CD14-positive monocyte (primary cell): ENCODE results near the gene MSI1. TPM values are rescaled to one million over a fixed set of nuclear protein-coding genes. Genes with fewer than 3 reads are reported as not detected.

ENCODE experiments used
- DNase-seq, 3 donors: peaks; one replicate each; pipeline ENCODE4 v3.0.0-alpha.2; 2011 to 2022
- H2AFZ ChIP-seq: 2 replicates; pipeline ENCODE4 v1.6.0; 2012; ENCODE audit warnings: mild to moderate bottlenecking, low read depth, low read length, inconsistent platforms; ENCODE audit not compliant: insufficient read depth, poor library complexity, severe bottlenecking
- H3K27ac ChIP-seq, 2 donors: 1 replicate in 1 of 2; 2 replicates in 1 of 2; pipeline ENCODE4 v1.5.1; 2012 to 2013; ENCODE audit warnings: low read length in 2 of 2, control low read depth in 1 of 2, inconsistent platforms in 1 of 2, low read depth in 1 of 2, mild to moderate bottlenecking in 1 of 2
- H3K27me3 ChIP-seq, 2 donors: one replicate each; pipeline versions ENCODE4 v1.6.0 to v1.6.1; 2011 to 2013; ENCODE audit warnings: low read length in 2 of 2; ENCODE audit not compliant: control insufficient read depth in 2 of 2, insufficient read depth in 2 of 2
- H3K36me3 ChIP-seq, 2 donors: replicated peaks in 1 of 2; 1 replicate in 1 of 2; 2 replicates in 1 of 2; pipeline versions ENCODE4 v1.5.1 to v1.6.1; 2012 to 2013; ENCODE audit warnings: low read length in 2 of 2, control low read depth in 1 of 2, inconsistent platforms in 1 of 2, mild to moderate bottlenecking in 1 of 2; ENCODE audit not compliant: insufficient read depth in 2 of 2, control insufficient read depth in 1 of 2
- H3K4me1 ChIP-seq, 2 donors: 1 replicate in 1 of 2; 2 replicates in 1 of 2; pipeline versions ENCODE4 v1.5.1 to v1.6.1; 2012 to 2013; ENCODE audit warnings: low read length in 2 of 2, control low read depth in 1 of 2, inconsistent platforms in 1 of 2, mild to moderate bottlenecking in 1 of 2, moderate library complexity in 1 of 2; ENCODE audit not compliant: insufficient read depth in 2 of 2, control insufficient read depth in 1 of 2
- H3K4me2 ChIP-seq: replicated peaks from 2 replicates; pipeline ENCODE3; 2012; ENCODE audit warnings: low read length, moderate library complexity, mild to moderate bottlenecking; ENCODE audit not compliant: poor library complexity, severe bottlenecking; ENCODE audit errors: extremely low read depth
- H3K4me3 ChIP-seq, 3 experiments: fragments of 200-600 bp in 1 of 3; sonication (generic) in 1 of 3; replicated peaks in 1 of 3; 1 replicate in 2 of 3; 2 replicates in 1 of 3; pipeline ENCODE4 v1.5.1; 2011 to 2013; ENCODE audit warnings: low read length in 3 of 3, mild to moderate bottlenecking in 3 of 3, control low read depth in 2 of 3, low read depth in 2 of 3, inconsistent platforms in 1 of 3, moderate library complexity in 1 of 3
- H3K79me2 ChIP-seq: 2 replicates; pipeline ENCODE4 v1.6.0; 2012; ENCODE audit warnings: mild to moderate bottlenecking, control low read depth, inconsistent platforms, low read length, moderate library complexity; ENCODE audit not compliant: insufficient read depth
- H3K9ac ChIP-seq: 2 replicates; pipeline ENCODE4 v1.6.0; 2017; ENCODE audit warnings: low read length, mild to moderate bottlenecking; ENCODE audit not compliant: insufficient read depth, poor library complexity, severe bottlenecking
- H3K9me3 ChIP-seq, 2 donors: replicated peaks in 1 of 2; 1 replicate in 1 of 2; 2 replicates in 1 of 2; pipeline versions ENCODE4 v1.5.1 to v1.6.1; 2012 to 2013; ENCODE audit warnings: low read length in 2 of 2, control low read depth in 1 of 2; ENCODE audit not compliant: control insufficient read depth in 1 of 2, insufficient read depth in 1 of 2
- H4K20me1 ChIP-seq: 2 replicates; pipeline ENCODE4 v1.6.0; 2012; ENCODE audit warnings: mild to moderate bottlenecking, low read length, control low read depth, moderate library complexity; ENCODE audit not compliant: insufficient read depth
- H3K27ac Mint-ChIP-seq, 7 donors: one replicate each; pipeline ENCODE4 v1.8.0; 2020; ENCODE audit warnings: mild to moderate bottlenecking in 7 of 7, mixed read lengths in 7 of 7, moderate library complexity in 6 of 7, inconsistent platforms in 2 of 7
- H3K27me3 Mint-ChIP-seq, 3 donors: one replicate each; pipeline ENCODE4 v1.8.0; 2021 to 2022; ENCODE audit warnings: low read depth in 3 of 3, mild to moderate bottlenecking in 3 of 3, mixed read lengths in 3 of 3, moderate library complexity in 3 of 3, inconsistent platforms in 1 of 3
- H3K36me3 Mint-ChIP-seq, 2 donors: one replicate each; pipeline ENCODE4 v1.8.0; 2020; ENCODE audit warnings: mixed read lengths in 2 of 2, inconsistent platforms in 1 of 2, mild to moderate bottlenecking in 1 of 2
- H3K4me1 Mint-ChIP-seq: one replicate; pipeline ENCODE4 v1.8.0; 2020; ENCODE audit warnings: mild to moderate bottlenecking, mixed read lengths
- H3K4me3 Mint-ChIP-seq, 2 donors: one replicate each; pipeline ENCODE4 v1.8.0; 2020; ENCODE audit warnings: mild to moderate bottlenecking in 2 of 2, mixed read lengths in 2 of 2, moderate library complexity in 1 of 2
- H3K9me3 Mint-ChIP-seq, 7 donors: one replicate each; pipeline ENCODE4 v1.8.0; 2020 to 2022; ENCODE audit warnings: mixed read lengths in 7 of 7, mild to moderate bottlenecking in 6 of 7, moderate library complexity in 6 of 7, inconsistent platforms in 2 of 7
- WGBS: methylation state at CpG from one replicate; pipeline ENCODE4 v1.1.5; 2013; ENCODE audit warnings: missing lambda C conversion rate; ENCODE audit not compliant: insufficient coverage; 5-methylcytosine and 5-hydroxymethylcytosine counted together
- intact Hi-C, 2 donors: fragments of 100-400 bp; cut with micrococcal nuclease; formaldehyde crosslinking; loops; one replicate each; pipeline versions ENCODE4 v1.15.0 to v1.15.1; 2023
- polyA plus RNA-seq, 3 donors: library from polyadenylated mRNA; depleted of rRNA in 1 of 3; unstranded in 2 of 3; stranded (reverse) in 1 of 3; fragments of 300-500 nt in 2 of 3; fragments of >200 nt in 1 of 3; fragmentation: Illumina TruSeq in 2 of 3; gene quantifications; 1 replicate in 2 of 3; 2 replicates in 1 of 3; pipeline ENCODE4 v1.2.3, GENCODE V29; 2012 to 2021
- TF ChIP-seq, protein P1 (sequence below): fragments of 200-600 bp; IDR thresholded peaks from one replicate; pipeline ENCODE4 v1.8.0; 2022; ENCODE audit warnings: antibody characterized with exemption, mild to moderate bottlenecking

MSI1 gene
- polyA plus RNA-seq, 3 donors, result not detected

GRCh38 chr12:120381752-120382419 lies 12.9 kb upstream of the MSI1 start:
- peaks cover 16 to 42% (median 35%) of the 10 kb centered on the region in 3 donors for H3K27me3 Mint-ChIP-seq

GRCh38 chr12:120378036-120378435 lies 9.1 kb upstream of the MSI1 start:
- TF ChIP-seq, protein P1, sequence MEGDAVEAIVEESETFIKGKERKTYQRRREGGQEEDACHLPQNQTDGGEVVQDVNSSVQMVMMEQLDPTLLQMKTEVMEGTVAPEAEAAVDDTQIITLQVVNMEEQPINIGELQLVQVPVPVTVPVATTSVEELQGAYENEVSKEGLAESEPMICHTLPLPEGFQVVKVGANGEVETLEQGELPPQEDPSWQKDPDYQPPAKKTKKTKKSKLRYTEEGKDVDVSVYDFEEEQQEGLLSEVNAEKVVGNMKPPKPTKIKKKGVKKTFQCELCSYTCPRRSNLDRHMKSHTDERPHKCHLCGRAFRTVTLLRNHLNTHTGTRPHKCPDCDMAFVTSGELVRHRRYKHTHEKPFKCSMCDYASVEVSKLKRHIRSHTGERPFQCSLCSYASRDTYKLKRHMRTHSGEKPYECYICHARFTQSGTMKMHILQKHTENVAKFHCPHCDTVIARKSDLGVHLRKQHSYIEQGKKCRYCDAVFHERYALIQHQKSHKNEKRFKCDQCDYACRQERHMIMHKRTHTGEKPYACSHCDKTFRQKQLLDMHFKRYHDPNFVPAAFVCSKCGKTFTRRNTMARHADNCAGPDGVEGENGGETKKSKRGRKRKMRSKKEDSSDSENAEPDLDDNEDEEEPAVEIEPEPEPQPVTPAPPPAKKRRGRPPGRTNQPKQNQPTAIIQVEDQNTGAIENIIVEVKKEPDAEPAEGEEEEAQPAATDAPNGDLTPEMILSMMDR, result no peak
- Histone ChIP-seq H3K9me3 (no peaks in the 10 kb centered on the region), H4K20me1 (no peaks in the 10 kb centered on the region), H3K36me3 (no peaks in the 10 kb centered on the region), H2AFZ (no peak overlapping the region), H3K4me3 (no peak overlapping the region), H3K9ac (no peak overlapping the region), H3K27ac (no peak overlapping the region), H3K4me1 (no peaks in the 10 kb centered on the region), H3K4me2 (no peak overlapping the region), H3K27me3 (peaks cover 7 to 13% of the 10 kb centered on the region in 2 donors), H3K79me2 (no peaks in the 10 kb centered on the region)
- Mint-ChIP-seq H3K9me3 (peaks cover 0 to 2% (median 0%) of the 10 kb centered on the region in 7 donors), H3K4me1 (peaks cover 6% of the 10 kb centered on the region), H3K36me3 (no peaks in the 10 kb centered on the region), H3K27me3 (peaks cover 37 to 61% (median 59%) of the 10 kb centered on the region in 3 donors), H3K4me3 (no peak overlapping the region), H3K27ac (peak overlapping the region in 1 of 7 donors; percentile 6)
- no CpG with 5 or more reads among the region's 5 CpGs for WGBS
- no peak for DNase-seq
- intact Hi-C loops, result no loop called here

More at GRCh38 chr12:120381752-120382419, 12.9 kb upstream of the MSI1 start:
- Histone ChIP-seq H3K4me2 (no peak overlapping the region), H3K4me1 (no peaks in the 10 kb centered on the region), H3K36me3 (no peaks in the 10 kb centered on the region), H3K27me3 (peaks cover 0 to 3% of the 10 kb centered on the region in 2 donors), H3K79me2 (no peaks in the 10 kb centered on the region), H2AFZ (no peak overlapping the region), H4K20me1 (no peaks in the 10 kb centered on the region), H3K9me3 (no peaks in the 10 kb centered on the region), H3K9ac (no peak overlapping the region), H3K27ac (no peak overlapping the region), H3K4me3 (no peak overlapping the region)
- H3K4me3 Mint-ChIP-seq, result peak overlapping the region in 1 of 2 donors; percentile 35
- TF ChIP-seq, protein P1, result no peak
- H3K4me1 Mint-ChIP-seq, result peaks cover 5% of the 10 kb centered on the region
- H3K9me3 Mint-ChIP-seq, result peaks cover 0 to 2% (median 0%) of the 10 kb centered on the region in 7 donors
- intact Hi-C loops, result no loop called here
- 60% methylated on average over 1 of the region's 6 CpGs for WGBS
- DNase-seq, result no peak
- no peak overlapping the region for H3K27ac Mint-ChIP-seq
- no peaks in the 10 kb centered on the region for H3K36me3 Mint-ChIP-seq
